AG04449 (cell line): Measurements from ENCODE around the gene C1orf185.

ENCODE experiments used
- CTCF ChIA-PET: fragments of 350-600 bp; formaldehyde crosslinking; extraction: SDS; loops from one replicate; lab custom pipeline; 2021; ENCODE audit warnings: antibody characterized with exemption; lab: Yijun Ruan, JAX
- POLR2A ChIA-PET: fragments of 400-600, 350-600 bp; formaldehyde crosslinking; extraction: SDS; loops from one replicate; lab custom pipeline; 2020; ENCODE audit warnings: antibody characterized with exemption, inconsistent platforms; lab: Yijun Ruan, JAX
- DNase-seq: peaks from one replicate; pipeline ENCODE4 v3.0.0-alpha.2; 2010; ENCODE audit warnings: low read depth, low spot score
- H3K4me3 ChIP-seq: 2 replicates; pipeline ENCODE4 v1.5.1; 2011; ENCODE audit warnings: low read depth, mild to moderate bottlenecking, control low read depth, low read length
- CTCF ChIP-seq: IDR thresholded peaks from one replicate; pipeline ENCODE4 v1.5.1; 2011; ENCODE audit warnings: mild to moderate bottlenecking, moderate library complexity, low read length, control low read depth, inconsistent platforms; ENCODE audit not compliant: insufficient read depth; ENCODE audit errors: missing control alignments

C1orf185 gene

GRCh38 chr1:51071291-51072042 lies 30.6 kb upstream of the C1orf185 start:
- no peak overlapping the region for H3K4me3 ChIP-seq
- CTCF ChIA-PET = interaction anchor here (1.6 kb wide), 1 partner anchor 119 kb away, joined by 5 read pairs; no protein-coding TSS in a partner anchor
- no peak for DNase-seq
- TF ChIP-seq CTCF = no peak
- POLR2A ChIA-PET = no interaction called here

- TF ChIP-seq CTCF = no peak
- DNase-seq = no peak
- CTCF ChIA-PET = interaction anchor here (1.6 kb wide), 1 partner anchor 119 kb away, joined by 5 read pairs; no protein-coding TSS in a partner anchor
- H3K4me3 ChIP-seq = no peak overlapping the region
- POLR2A ChIA-PET = no interaction called here
Measured at GRCh38 chr1:51072043-51072439, 30.0 kb upstream of the C1orf185 start.

- CTCF ChIA-PET = no interaction called here
- DNase-seq = no peak
- H3K4me3 ChIP-seq = no peak overlapping the region
- no peak for TF ChIP-seq CTCF
- POLR2A ChIA-PET = no interaction called here
Measured at GRCh38 chr1:51072651-51073050, 29.4 kb upstream of the C1orf185 start.

- no peak for DNase-seq
- POLR2A ChIA-PET = no interaction called here
- CTCF ChIA-PET = no interaction called here
- no peak overlapping the region for H3K4me3 ChIP-seq
- TF ChIP-seq CTCF = no peak
Measured at GRCh38 chr1:51073456-51073855, 28.6 kb upstream of the C1orf185 start.

GRCh38 chr1:51086496-51087271 lies 15.3 kb upstream of the C1orf185 start:
- no peak for TF ChIP-seq CTCF
- ChIA-PET CTCF (interaction anchor here (2.4 kb wide), 1 partner anchor 103 kb away, joined by 20 read pairs; no protein-coding TSS in a partner anchor), POLR2A (no interaction called here)

GRCh38 chr1:51088474-51088873 lies 13.6 kb upstream of the C1orf185 start:
- ChIA-PET POLR2A (no interaction called here), CTCF (interaction anchor here (1.2 to 2.4 kb wide), 2 partner anchors 14 to 101 kb away, joined by 4 to 20 read pairs; partner anchors contain the start of gene C1orf185)
- no peak for TF ChIP-seq CTCF
- DNase-seq = no peak
- H3K4me3 ChIP-seq = no peak overlapping the region

More at GRCh38 chr1:51086496-51087271, 15.3 kb upstream of the C1orf185 start:
- no peak overlapping the region for H3K4me3 ChIP-seq
- DNase-seq = no peak
